ENCODE data around the gene UBE2E2.

The UBE2E2 gene

DNA sequence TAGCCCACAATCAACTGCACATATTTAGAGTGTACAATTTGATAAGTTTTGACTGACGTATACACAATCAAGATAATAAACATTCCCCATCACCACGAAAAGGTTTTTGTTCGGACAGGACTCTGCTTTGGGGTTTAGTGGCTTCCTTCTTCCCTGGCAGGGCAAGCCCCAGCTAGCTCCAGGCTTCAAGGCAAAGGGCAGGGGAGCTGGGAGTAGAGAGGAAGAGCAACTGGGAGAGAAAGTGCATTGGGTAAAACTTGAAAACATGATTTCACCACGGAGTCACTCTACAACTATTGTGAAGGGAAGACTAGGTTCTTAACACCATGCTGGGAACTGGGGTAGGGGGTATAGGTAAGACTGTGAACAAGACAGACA lies 417.5 kb downstream of the UBE2E2 start:
- DNase-seq: no peak

DNA sequence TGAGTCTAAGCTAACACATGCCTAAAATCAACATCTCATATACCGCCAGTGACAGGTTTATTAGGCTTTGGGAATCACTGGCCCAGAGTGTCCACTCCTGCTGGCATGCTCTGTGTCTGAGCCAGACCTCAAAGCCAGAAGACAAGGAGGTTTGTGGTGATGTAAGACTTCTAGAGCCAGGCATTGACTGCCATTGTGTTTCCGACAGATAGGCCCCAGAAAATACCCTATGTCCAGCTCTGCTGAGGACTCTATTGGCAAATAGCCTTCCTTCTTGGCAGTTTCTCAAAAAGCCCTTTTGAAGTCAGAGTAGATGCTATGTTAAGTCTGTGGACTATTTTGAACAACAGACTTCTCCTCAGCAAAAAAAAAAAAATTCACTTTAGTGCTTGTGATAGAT lies 420.7 kb downstream of the UBE2E2 start:
- DNase-seq: no peak

DNA sequence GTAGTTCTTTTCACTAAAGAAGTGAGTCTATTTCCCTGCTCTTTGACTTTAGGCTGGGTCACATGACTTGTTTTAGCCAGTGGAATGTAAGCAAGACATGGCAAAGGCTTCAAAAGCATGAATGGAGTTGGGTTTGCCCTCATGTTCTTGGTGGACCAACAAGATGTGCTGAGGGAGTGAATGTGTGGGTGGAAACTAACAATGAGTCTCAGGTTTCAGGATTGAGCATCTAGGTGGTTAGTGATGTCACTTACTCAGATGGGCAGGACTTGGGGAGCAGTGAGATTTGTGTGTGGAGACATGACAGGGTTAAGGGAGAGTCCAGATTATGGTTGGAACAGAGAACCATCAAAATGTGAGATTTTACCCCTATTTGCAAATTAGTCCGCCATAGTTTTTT lies 421.2 kb downstream of the UBE2E2 start:
- DNase-seq: no peak

DNA sequence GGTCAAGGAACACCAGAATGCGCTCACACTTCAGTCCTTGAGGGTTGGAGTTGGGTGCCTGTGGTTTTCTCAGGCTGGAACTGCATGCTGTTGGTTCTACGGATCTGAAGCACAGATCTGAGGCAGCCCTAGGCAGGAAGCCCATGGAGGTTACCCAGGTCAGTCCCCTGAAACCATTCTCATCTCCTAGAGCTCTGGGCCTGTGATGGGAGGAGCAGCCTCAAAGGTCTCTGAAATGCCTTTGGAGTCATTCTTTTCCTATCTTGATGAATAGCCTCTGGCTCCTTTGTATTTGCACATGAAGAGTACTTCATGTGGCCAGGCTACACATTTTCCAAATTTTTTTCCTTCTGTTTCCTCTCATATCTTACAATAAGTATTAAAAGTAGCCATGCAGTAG lies 423.3 kb downstream of the UBE2E2 start:
- DNase-seq: no peak

DNA sequence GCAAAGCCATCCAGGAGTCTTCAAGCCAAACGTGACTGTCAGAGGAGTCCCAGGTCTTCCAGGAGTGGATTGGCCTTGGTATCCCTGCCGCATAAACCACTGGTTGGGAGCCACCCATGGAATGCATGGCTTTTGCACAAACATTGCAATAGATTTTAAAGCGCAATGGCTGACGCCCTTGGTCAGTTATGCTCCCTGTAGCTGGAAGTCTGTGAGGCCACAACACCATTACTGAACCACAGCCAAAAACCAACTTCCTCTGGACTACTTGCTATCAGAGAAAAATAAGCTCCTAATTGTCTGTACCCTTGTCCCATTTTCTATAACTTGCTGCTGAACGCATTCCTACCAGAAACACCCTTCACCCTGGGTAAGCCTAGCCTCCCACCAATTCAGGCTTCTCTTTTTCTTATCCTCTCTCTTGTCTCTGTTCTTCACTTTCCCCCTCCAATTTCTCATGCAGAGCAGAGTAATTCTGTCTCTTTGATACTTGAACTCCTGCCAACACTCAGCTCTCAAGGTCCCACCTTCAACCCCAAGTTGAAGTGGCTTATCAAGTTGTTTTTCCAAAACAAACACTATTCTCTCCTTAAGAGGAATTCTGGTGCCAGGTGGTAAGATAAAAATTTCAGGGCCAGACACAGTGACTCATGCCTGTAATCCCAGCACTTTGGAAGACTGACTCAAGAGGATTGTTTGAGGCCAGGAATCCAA lies 426.2 kb downstream of the UBE2E2 start:
- DNase-seq: no peak

DNA sequence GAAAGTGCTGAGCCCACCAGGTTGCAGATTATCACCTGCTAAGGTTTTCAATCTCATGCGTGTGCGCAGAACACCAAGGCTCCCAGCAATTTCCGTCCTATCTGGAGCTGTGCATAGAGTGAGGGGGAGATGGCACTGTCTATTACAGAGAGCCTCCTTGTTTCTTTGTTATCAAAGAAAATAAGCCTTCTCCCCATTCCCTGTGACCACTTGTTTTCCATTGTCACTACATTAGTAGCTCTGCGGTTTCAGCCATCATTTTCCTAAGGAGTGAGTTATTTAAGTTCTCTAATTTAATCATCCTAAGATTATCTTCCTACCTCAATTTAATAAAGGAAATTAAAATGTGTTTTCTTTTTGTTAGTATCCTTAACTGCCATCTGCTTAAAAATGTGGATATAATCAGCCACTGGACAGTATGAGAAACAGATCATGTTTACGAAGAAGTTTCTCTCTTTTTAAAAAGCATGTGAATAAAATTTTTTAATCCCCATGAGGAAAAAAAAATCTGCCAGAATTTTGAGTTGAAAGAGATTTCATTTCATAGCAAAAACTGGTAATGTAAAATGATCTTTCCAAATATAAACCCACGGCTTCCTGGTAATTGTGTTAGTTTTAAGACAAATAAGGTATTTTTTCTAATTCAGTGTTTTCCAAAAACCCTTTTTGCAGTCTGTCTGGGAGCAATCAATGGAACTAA lies 430.3 kb downstream of the UBE2E2 start:
- DNase-seq: no peak

DNA sequence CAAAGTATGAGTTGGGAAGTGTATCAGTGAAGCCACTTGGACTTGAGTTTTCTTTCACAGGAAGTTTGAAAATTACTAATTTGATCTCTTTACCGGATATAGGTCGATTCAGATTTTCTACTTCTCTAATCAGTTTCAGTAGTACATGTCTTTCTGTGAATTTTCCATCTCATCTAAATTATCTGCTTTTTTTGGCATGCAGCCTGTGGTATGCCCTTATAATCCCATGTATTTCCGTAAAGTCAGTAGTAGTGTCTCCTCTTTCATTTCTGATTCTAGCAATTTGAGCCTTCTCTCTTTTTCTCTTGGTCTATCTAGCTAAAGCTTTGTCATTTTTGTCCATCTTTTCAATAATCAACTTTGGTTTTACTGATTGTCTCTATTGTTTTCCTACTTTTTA lies 434.2 kb downstream of the UBE2E2 start:
- DNase-seq: no peak

DNA sequence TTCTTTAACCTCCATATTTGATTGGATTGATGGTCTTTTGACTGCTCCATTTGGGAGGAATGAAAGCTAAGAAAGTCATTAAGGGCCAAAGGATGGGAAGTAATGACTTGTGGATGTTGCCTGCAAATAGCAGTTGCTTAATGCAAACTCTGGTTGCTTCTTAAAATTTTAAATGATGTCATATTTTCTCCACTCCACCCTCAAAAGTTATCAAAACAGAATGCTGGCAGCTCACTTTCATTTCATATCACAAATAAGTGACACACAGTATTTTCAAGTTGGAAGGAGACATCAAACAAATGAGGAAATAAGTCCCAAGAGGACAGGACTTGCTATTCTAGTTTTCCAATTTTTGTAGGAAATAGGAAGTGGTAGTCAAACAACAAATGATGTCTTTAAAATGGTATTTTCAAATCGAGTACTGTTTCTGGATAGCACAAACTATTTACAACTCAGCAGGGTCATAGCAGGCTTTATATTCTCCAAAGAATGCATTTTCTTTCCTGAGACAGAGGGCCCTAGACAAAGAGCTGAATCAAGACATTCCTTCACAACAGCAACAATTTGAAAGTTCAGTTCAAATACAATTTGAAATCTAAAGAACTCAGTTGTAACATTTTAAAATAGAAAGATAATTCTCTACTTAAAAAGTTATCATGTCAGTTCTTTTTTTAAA lies 437.5 kb downstream of the UBE2E2 start:
- no peak for DNase-seq

All from right kidney (tissue), 1 donor.